ENCODE results near the gene ZBTB20.

- TF ChIP-seq CTCF (IDR thresholded peaks at IDR 0.05; ENCODE audit: insufficient read depth, low read length) (no peak), SPI1 (IDR thresholded peaks at IDR 0.05; ENCODE audit: borderline replicate concordance, low read depth) (no peak), REST (IDR thresholded peaks at IDR 0.05; ENCODE audit: insufficient replicate concordance, low read depth) (no peak)
Measured at GRCh38 chr3:114973536-114973935, 173.6 kb downstream of the ZBTB20 start.
